Cerebellar cortex (tissue), 1 donor: ENCODE measurements around the gene VGLL4.

Experiments used
- DNase-seq: peaks from one replicate; pipeline ENCODE4 v3.0.0-alpha.2; 2015; ENCODE audit warnings: low spot score

VGLL4 gene

GRCh38 chr3:11653298-11654055 lies 9.8 kb upstream of the VGLL4 start:
- DNase-seq = no peak

GRCh38 chr3:11651900-11652299 lies 8.2 kb upstream of the VGLL4 start:
- DNase-seq = peak; percentile 54

- no peak for DNase-seq
These were observed 7.8 kb upstream of the VGLL4 start for GRCh38 chr3:11651477-11651876.

- DNase-seq = no peak
These were observed 6.7 kb upstream of the VGLL4 start for GRCh38 chr3:11650391-11650790.

GRCh38 chr3:11648735-11649134 lies 5.0 kb upstream of the VGLL4 start:
- DNase-seq = no peak

GRCh38 chr3:11643201-11643603 lies 513 bp downstream of the VGLL4 start:
- no peak for DNase-seq

GRCh38 chr3:11642431-11643191 lies 1.1 kb downstream of the VGLL4 start:
- peak; percentile 47 for DNase-seq

- DNase-seq = no peak
These were observed 1.9 kb downstream of the VGLL4 start for GRCh38 chr3:11641683-11642430.

GRCh38 chr3:11641316-11641682 lies 2.4 kb downstream of the VGLL4 start:
- DNase-seq = no peak

GRCh38 chr3:11640009-11640673 lies 3.6 kb downstream of the VGLL4 start:
- no peak for DNase-seq

- DNase-seq = no peak
These were observed 5.0 kb downstream of the VGLL4 start for GRCh38 chr3:11638495-11639358.

GRCh38 chr3:11637901-11638458 lies 5.7 kb downstream of the VGLL4 start:
- DNase-seq = no peak

GRCh38 chr3:11636394-11636770 lies 7.3 kb downstream of the VGLL4 start:
- DNase-seq = no peak

- no peak for DNase-seq
These were observed 7.9 kb downstream of the VGLL4 start for GRCh38 chr3:11635680-11636393.

- DNase-seq = no peak
These were observed 8.6 kb downstream of the VGLL4 start for GRCh38 chr3:11634974-11635612.

- no peak for DNase-seq
These were observed 9.6 kb downstream of the VGLL4 start for GRCh38 chr3:11634081-11634635.

GRCh38 chr3:11632966-11633365 lies 10.7 kb downstream of the VGLL4 start:
- DNase-seq = no peak

- no peak for DNase-seq
These were observed 11.2 kb downstream of the VGLL4 start for GRCh38 chr3:11632564-11632963.

GRCh38 chr3:11631820-11632219 lies 11.9 kb downstream of the VGLL4 start:
- DNase-seq = no peak

GRCh38 chr3:11629716-11630115 lies 14.0 kb downstream of the VGLL4 start:
- DNase-seq = no peak
